Psoas muscle (tissue), 8 donors: Measurements from ENCODE around the gene PITHD1. TPM values are rescaled to one million over a fixed set of nuclear protein-coding genes. Genes with fewer than 3 reads are reported as not detected.
"Not testable (repeated sequence)": the region's sequence is repeated elsewhere in the genome, so short reads cannot be mapped to it uniquely, and the experiment has no call there.

Experiments used
- ATAC-seq, 4 donors: fragments of 200-7000 bp; cut with Tn5 transposase; one replicate each; pipeline ENCODE4 v1.9.1; 2020; ENCODE audit warnings: moderate library complexity in 3 of 4, mild to moderate bottlenecking in 2 of 4
- DNase-seq, 2 donors: peaks; one replicate each; pipeline ENCODE4 v3.0.0-alpha.2; 2020
- H3K27ac ChIP-seq: fragments of 200-600 bp; one replicate; pipeline ENCODE4 v1.8.0; 2022
- H3K27me3 ChIP-seq, 3 donors: fragments of 200-600 bp in 1 of 3; one replicate each; pipeline versions ENCODE4 v1.6.1 to v1.8.0; 2013 to 2022; ENCODE audit warnings: low read length in 2 of 3, mild to moderate bottlenecking in 2 of 3, moderate library complexity in 1 of 3; ENCODE audit not compliant: insufficient read depth in 3 of 3
- H3K36me3 ChIP-seq, 2 donors: fragments of 200-600 bp in 1 of 2; one replicate each; pipeline versions ENCODE4 v1.6.1 to v1.8.0; 2013 to 2022; ENCODE audit warnings: low read depth in 1 of 2, mild to moderate bottlenecking in 1 of 2, moderate library complexity in 1 of 2; ENCODE audit not compliant: insufficient read depth in 1 of 2
- H3K4me1 ChIP-seq: fragments of 200-600 bp; one replicate; pipeline ENCODE4 v1.8.0; 2022
- H3K4me3 ChIP-seq: fragments of 200-600 bp; one replicate; pipeline ENCODE4 v1.8.0; 2022; ENCODE audit warnings: mild to moderate bottlenecking
- H3K9me3 ChIP-seq: fragments of 200-600 bp; one replicate; pipeline ENCODE4 v1.8.0; 2022
- CTCF ChIP-seq: fragments of 200-600 bp; IDR thresholded peaks from one replicate; pipeline ENCODE4 v1.8.0; 2022; ENCODE audit warnings: antibody characterized with exemption
- WGBS, 3 donors: extraction: QIAGEN DNeasy Blood & Tissue Kit; methylation state at CpG; one replicate each; pipeline versions ENCODE4 v1.1.6 to v1.1.7; 2013; 5-methylcytosine and 5-hydroxymethylcytosine counted together
- intact Hi-C, 2 donors: fragments of 100-400 bp; cut with DNase I; formaldehyde crosslinking; loops; one replicate each; pipeline versions ENCODE4 v1.11.0 to v1.14.2; 2022
- polyA plus RNA-seq, 3 donors: library from polyadenylated mRNA; stranded (reverse); fragments of 200-250 nt; gene quantifications; one replicate each; pipeline ENCODE4 v1.2.3, GENCODE V29; 2013
- total RNA-seq, 4 donors: library from RNA; stranded (reverse); fragmentation: NEBNext Ultra II Directional in 2 of 4; extraction: Animal tissue kit (Norgen Biotek cat#: 25700) in 2 of 4; gene quantifications; one replicate each; pipeline versions ENCODE4 v1.2.1 to v1.2.4, GENCODE V29; 2021 to 2023
- donor health status: healthy with polysubstance abuse.
- donor health status: DM: no; HTN: no; CAD: no; lungs with moderate emphysema.
- donor health status: Bipolar disorder and iron deficiency.
- donor health status: healthy.
- donor health status: DM: yes; HTN: yes; CAD: no.
- donor health status: DM: no; HTN: no; CAD: no.
- donor health status: DM: no; HTN: no; CAD: no.
- donor health status: DM: yes; HTN: yes; CAD: no.

PITHD1 gene
- total and polyA plus RNA-seq, 7 donors = 45.2 to 162 (median 67.5) TPM

DNA sequence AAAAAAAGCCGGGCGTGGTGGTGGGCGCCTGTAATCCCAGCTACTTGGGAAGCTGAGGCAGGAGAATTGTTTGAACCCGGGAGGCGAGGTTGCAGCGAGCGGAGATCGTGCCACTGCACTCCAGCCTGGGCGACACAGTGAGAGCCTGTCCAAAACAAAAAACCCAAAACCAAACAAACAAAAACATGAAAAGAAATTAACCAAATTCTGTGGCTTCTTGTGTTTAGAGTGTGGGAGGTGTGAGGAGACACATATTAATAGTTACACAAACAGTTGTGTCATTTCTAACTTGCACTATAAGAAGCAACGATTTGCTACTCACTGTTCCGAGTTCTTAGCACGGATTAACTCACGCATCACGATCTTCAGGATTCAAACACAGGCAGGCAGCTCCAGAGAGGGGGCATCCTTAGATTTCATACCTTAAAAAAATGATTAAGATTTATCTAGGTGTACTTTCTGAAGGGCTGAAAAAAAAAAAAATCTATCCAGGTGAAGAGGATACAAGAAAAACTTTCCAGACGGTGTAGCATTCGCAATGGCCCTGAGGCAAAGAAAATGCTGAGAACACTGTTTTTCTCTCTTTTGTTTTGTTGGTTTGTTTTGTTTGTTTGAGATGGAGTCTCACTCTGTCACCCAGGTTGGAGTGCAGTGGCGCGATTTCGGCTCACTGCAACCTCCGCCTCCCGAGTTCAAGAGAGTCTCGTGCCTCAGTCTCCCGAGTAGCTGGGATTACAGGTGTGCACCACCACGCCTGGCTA is 47.7 kb downstream of the PITHD1 start:
- WGBS, 3 donors = 56 to 66% (median 60%) methylated on average over 23 to 24 of the region's 24 CpGs
- Histone ChIP-seq H3K9me3 (no peaks in the 10 kb centered on the region), H3K27me3 (no peaks in the 10 kb centered on the region), H3K4me1 (peaks cover 15% of the 10 kb centered on the region), H3K4me3 (peak overlapping the region; percentile 93), H3K36me3 (no peaks in the 10 kb centered on the region), H3K27ac (peak overlapping the region; percentile 97)
- DNase-seq (no peak), ATAC-seq (peak in 2 of 4 donors; percentile 16 to 20)
- TF ChIP-seq CTCF = no peak
- intact Hi-C loops = no loop called here

GRCh38 chr1:23826590-23826989 is 48.4 kb downstream of the PITHD1 start:
- intact Hi-C loops, H3K36me3 ChIP-seq, DNase-seq, H3K27ac ChIP-seq, H3K9me3 ChIP-seq, H3K27me3 ChIP-seq, H3K4me3 ChIP-seq, ATAC-seq: not testable (repeated sequence)
- peaks cover 15% of the 10 kb centered on the region for H3K4me1 ChIP-seq
- 96 to 97% (median 96%) methylated on average over 13 of the region's 13 CpGs for WGBS, 3 donors

DNA sequence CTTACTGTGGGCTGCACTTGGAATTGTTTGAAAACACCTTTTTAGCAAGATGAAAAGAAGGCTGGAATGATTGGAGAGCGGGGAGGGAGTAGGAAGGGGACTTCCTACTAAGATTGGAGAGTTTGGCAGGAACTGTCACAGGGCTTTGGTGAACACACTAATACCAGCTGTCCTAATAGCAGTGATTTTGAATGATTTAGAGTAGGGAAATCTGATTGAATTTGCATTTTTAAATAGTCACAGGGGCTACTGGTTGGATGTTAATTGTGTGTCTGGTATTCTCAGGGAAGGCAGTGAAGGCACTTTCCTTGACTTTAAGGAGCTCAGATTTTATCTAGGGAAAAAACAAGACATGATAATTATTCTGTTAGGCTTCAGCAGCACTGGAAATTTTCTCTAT is 49.5 kb downstream of the PITHD1 start:
- H3K9me3 ChIP-seq = no peaks in the 10 kb centered on the region
- 76 to 85% (median 83%) methylated on average over 1 of the region's 1 CpG for WGBS, 3 donors
- peaks cover 15% of the 10 kb centered on the region for H3K4me1 ChIP-seq
- H3K36me3 ChIP-seq = no peaks in the 10 kb centered on the region
- H3K27me3 ChIP-seq = no peaks in the 10 kb centered on the region
- H3K4me3 ChIP-seq = no peak overlapping the region
- H3K27ac ChIP-seq = no peak overlapping the region
- TF ChIP-seq CTCF = no peak
- DNase-seq (no peak), ATAC-seq (no peak)
- intact Hi-C loops = no loop called here

DNA sequence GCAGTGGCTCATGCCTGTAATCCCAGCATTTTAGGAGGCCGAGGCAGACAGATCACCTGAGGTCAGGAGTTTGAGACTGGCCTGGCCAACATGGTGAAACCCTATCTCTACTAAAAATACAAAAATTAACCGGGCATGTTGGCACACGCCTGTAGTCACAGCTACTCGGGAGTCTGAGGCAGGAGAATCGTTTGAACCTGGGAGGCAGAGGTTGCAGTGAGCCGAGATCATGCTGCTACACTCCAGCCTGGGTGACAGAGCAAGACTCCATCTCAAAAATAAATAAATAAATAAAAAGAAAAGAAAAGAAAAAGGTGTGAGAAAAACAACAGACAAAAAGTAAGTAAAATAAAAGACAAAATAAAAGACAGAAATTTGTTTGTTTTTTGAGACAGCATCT is 55.9 kb downstream of the PITHD1 start:
- H3K36me3 ChIP-seq, H3K27me3 ChIP-seq, H3K9me3 ChIP-seq, ATAC-seq, H3K4me3 ChIP-seq, H3K27ac ChIP-seq, DNase-seq, intact Hi-C loops, H3K4me1 ChIP-seq: not testable (repeated sequence)
- WGBS, 3 donors = 29 to 40% (median 31%) methylated on average over 6 of the region's 6 CpGs

DNA sequence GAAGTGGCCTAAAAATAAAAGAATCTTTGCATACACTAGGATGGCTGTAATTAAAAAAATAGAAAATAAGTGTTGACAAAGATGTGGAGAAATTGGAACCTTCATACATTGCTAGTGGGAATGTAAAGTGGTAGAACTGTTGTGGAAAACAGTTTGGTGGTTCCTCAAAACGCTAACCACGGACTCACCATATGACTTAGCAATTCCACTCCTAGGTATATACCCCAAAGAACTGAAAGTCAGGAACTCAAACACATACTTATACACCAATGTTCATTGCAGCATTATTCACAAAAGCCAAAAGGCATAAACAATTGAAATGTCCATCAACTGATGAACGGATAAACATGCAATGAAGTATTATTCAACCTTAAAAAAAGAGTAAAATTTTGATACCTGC is 57.8 kb downstream of the PITHD1 start:
- TF ChIP-seq CTCF = no peak
- Histone ChIP-seq H3K9me3 (no peaks in the 10 kb centered on the region), H3K27me3 (no peaks in the 10 kb centered on the region), H3K4me3 (no peak overlapping the region), H3K27ac (no peak overlapping the region), H3K4me1 (peaks cover 3% of the 10 kb centered on the region), H3K36me3 (no peaks in the 10 kb centered on the region)
- no peak for ATAC-seq
- intact Hi-C loops = no loop called here
- 76 to 79% (median 77%) methylated on average over 3 of the region's 3 CpGs for WGBS, 3 donors
- DNase-seq = no peak

Other genes starting within 250 kb of the PITHD1 start
- gene E2F2, start 247.2 kb upstream of the PITHD1 start, total RNA-seq = under 1 TPM in 3 of 4 donors, not detected in 1; 0.06 to 0.32 (median 0.17) TPM
- gene E2F2, start 247.2 kb upstream of the PITHD1 start, polyA plus RNA-seq = under 1 TPM in 2 of 3 donors, not detected in 1; 0.03 to 0.05 TPM
- 10 to 100 TPM; 17.8 to 97.3 (median 81.2) TPM for gene ID3, start 218.9 kb upstream of the PITHD1 start, total RNA-seq
- gene ID3, start 218.9 kb upstream of the PITHD1 start, polyA plus RNA-seq = 100 to 1,000 TPM in 1 of 3 donors, 10 to 100 TPM in 2; 26.8 to 126 (median 33.7) TPM
- 100 to 1,000 TPM; 486 to 688 (median 592) TPM for gene RPL11, start 86.6 kb upstream of the PITHD1 start, total RNA-seq
- gene RPL11, start 86.6 kb upstream of the PITHD1 start, polyA plus RNA-seq = 1,000 to 10,000 TPM in 2 of 3 donors, 100 to 1,000 TPM in 1; 842 to 1,926 (median 1,102) TPM
- 10 to 100 TPM; 41.4 to 68.9 (median 52.3) TPM for gene ELOA, start 34.9 kb upstream of the PITHD1 start, total RNA-seq
- gene ELOA, start 34.9 kb upstream of the PITHD1 start, polyA plus RNA-seq = 10 to 100 TPM; 19.8 to 53.1 (median 36.2) TPM
- 10 to 100 TPM; 24.0 to 35.2 (median 28.6) TPM for gene LYPLA2, start 12.7 kb downstream of the PITHD1 start, total RNA-seq
- 10 to 100 TPM; 37.0 to 97.6 (median 43.3) TPM for gene LYPLA2, start 12.7 kb downstream of the PITHD1 start, polyA plus RNA-seq
- 1 to 10 TPM; 6.4 to 7.7 (median 6.9) TPM for gene GALE, start 22.3 kb downstream of the PITHD1 start, total RNA-seq
- gene GALE, start 22.3 kb downstream of the PITHD1 start, polyA plus RNA-seq = 10 to 100 TPM in 2 of 3 donors, 1 to 10 TPM in 1; 8.5 to 69.9 (median 11.2) TPM
- gene HMGCL, start 47.0 kb downstream of the PITHD1 start, total RNA-seq = 10 to 100 TPM; 27.2 to 55.4 (median 35.4) TPM
- 10 to 100 TPM; 19.6 to 38.4 (median 25.0) TPM for gene HMGCL, start 47.0 kb downstream of the PITHD1 start, polyA plus RNA-seq
- 10 to 100 TPM in 1 of 4 donors, 1 to 10 TPM in 3; 8.2 to 12.5 (median 8.8) TPM for gene FUCA1, start 89.9 kb downstream of the PITHD1 start, total RNA-seq
- gene FUCA1, start 89.9 kb downstream of the PITHD1 start, polyA plus RNA-seq = 10 to 100 TPM in 1 of 3 donors, 1 to 10 TPM in 2; 5.9 to 17.3 (median 9.2) TPM
- gene CNR2, start 134.9 kb downstream of the PITHD1 start, total RNA-seq = under 1 TPM in 1 of 4 donors, not detected in 3; 0.08 TPM
- gene CNR2, start 134.9 kb downstream of the PITHD1 start, polyA plus RNA-seq = under 1 TPM in 2 of 3 donors, not detected in 1; 0.01 to 0.13 TPM
- gene PNRC2, start 181.4 kb downstream of the PITHD1 start, total RNA-seq = 10 to 100 TPM; 56.7 to 63.1 (median 60.0) TPM
- gene PNRC2, start 181.4 kb downstream of the PITHD1 start, polyA plus RNA-seq = 100 to 1,000 TPM in 1 of 3 donors, 10 to 100 TPM in 2; 39.5 to 179 (median 74.0) TPM
- gene SRSF10, start 201.9 kb downstream of the PITHD1 start, total RNA-seq = 10 to 100 TPM; 29.5 to 54.0 (median 46.7) TPM
- gene SRSF10, start 201.9 kb downstream of the PITHD1 start, polyA plus RNA-seq = 10 to 100 TPM; 28.8 to 56.6 (median 42.0) TPM